GM13976 (cell line): ENCODE data around the gene ATP2B2.

ENCODE experiments used
- DNase-seq: peaks from one replicate; pipeline ENCODE4 v3.0.0; 2012; ENCODE audit warnings: low spot score
- CTCF ChIP-seq: IDR thresholded peaks from 2 replicates; pipeline ENCODE4 v1.5.1; 2012; ENCODE audit warnings: borderline replicate concordance, mild to moderate bottlenecking; ENCODE audit not compliant: insufficient read depth; ENCODE audit errors: extremely low read depth, missing control alignments, control extremely low read depth
- in situ Hi-C: fragments of 300-500 bp; cut with MboI; formaldehyde crosslinking; loops from one replicate; pipeline ENCODE4 v1.12.0; 2022; ENCODE audit warnings: low sequenced_read_pairs, mixed read lengths, inconsistent platforms; ENCODE audit not compliant: unreplicated experiment

The ATP2B2 gene

GRCh38 chr3:10365791-10366190 is 139.6 kb downstream of the ATP2B2 start:
- in situ Hi-C loops = loop anchor here (25.0 kb wide), 1 partner anchor 372 kb away; no protein-coding TSS in a partner anchor
- no peak for DNase-seq
- no peak for TF ChIP-seq CTCF

- in situ Hi-C loops = loop anchor here (25.0 kb wide), 1 partner anchor 372 kb away; no protein-coding TSS in a partner anchor
- TF ChIP-seq CTCF = no peak
- no peak for DNase-seq
Observed at GRCh38 chr3:10365316-10365715, 140.1 kb downstream of the ATP2B2 start.

GRCh38 chr3:10364806-10365205 is 140.6 kb downstream of the ATP2B2 start:
- in situ Hi-C loops = loop anchor here (25.0 kb wide), 1 partner anchor 372 kb away; no protein-coding TSS in a partner anchor
- no peak for TF ChIP-seq CTCF
- no peak for DNase-seq

- no peak for DNase-seq
- in situ Hi-C loops = loop anchor here (25.0 kb wide), 1 partner anchor 373 kb away; no protein-coding TSS in a partner anchor
- TF ChIP-seq CTCF = no peak
Observed at GRCh38 chr3:10363935-10364334, 141.5 kb downstream of the ATP2B2 start.

- TF ChIP-seq CTCF = no peak
- in situ Hi-C loops = loop anchor here (25.0 kb wide), 1 partner anchor 376 kb away; no protein-coding TSS in a partner anchor
- DNase-seq = no peak
Observed at GRCh38 chr3:10361375-10361774, 144.0 kb downstream of the ATP2B2 start.

GRCh38 chr3:10360478-10360877 is 144.9 kb downstream of the ATP2B2 start:
- in situ Hi-C loops = loop anchor here (25.0 kb wide), 1 partner anchor 377 kb away; no protein-coding TSS in a partner anchor
- no peak for DNase-seq
- no peak for TF ChIP-seq CTCF
